K562 treated with DMSO at 1 percent for 12 hours (cell line): ENCODE measurements around the gene ERGIC1. TPM values are rescaled to one million over a fixed set of nuclear protein-coding genes. Genes with fewer than 3 reads are reported as not detected.

Source experiments
- total RNA-seq: library from RNA; unstranded; fragments of 300-600 nt; gene quantifications from 2 replicates; pipeline ENCODE4 v1.2.3, GENCODE V29; 2022; ENCODE audit not compliant: insufficient read depth

ERGIC1 gene, protein sequence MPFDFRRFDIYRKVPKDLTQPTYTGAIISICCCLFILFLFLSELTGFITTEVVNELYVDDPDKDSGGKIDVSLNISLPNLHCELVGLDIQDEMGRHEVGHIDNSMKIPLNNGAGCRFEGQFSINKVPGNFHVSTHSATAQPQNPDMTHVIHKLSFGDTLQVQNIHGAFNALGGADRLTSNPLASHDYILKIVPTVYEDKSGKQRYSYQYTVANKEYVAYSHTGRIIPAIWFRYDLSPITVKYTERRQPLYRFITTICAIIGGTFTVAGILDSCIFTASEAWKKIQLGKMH
- 23.3 and 47.8 TPM in 2 replicates for total RNA-seq

GRCh38 chr5:172833686-172834414 is at the start of gene ERGIC1:
Gene ERGIC1, plus strand, starts transcription at chr5:172834251. Its CDS starts 163 bp downstream, at chr5:172834414.

GRCh38 chr5:172983542-172984243 is 149.6 kb downstream of the ERGIC1 start, which contains the start of gene ATP6V0E1:
Gene ATP6V0E1, plus strand, starts transcription at chr5:172983771. Its CDS starts 90 bp downstream, at chr5:172983861.

Other genes starting within 250 kb of the ERGIC1 start
- not detected in 2 replicates for gene NEURL1B, start 193.0 kb upstream of the ERGIC1 start, total RNA-seq
- gene DUSP1, start 63.1 kb upstream of the ERGIC1 start, total RNA-seq, result 18.9 and 20.6 TPM in 2 replicates
- 72.9 and 83.8 TPM in 2 replicates for gene RPL26L1, start 125.2 kb downstream of the ERGIC1 start, total RNA-seq
- gene ATP6V0E1, start 149.5 kb downstream of the ERGIC1 start, total RNA-seq, result 139 and 150 TPM in 2 replicates
- 1.2 and 6.2 TPM in 2 replicates for gene CREBRF, start 222.1 kb downstream of the ERGIC1 start, total RNA-seq